ENCODE measurements around the gene PILRA. TPM values are rescaled to one million over a fixed set of nuclear protein-coding genes. Genes with fewer than 3 reads are reported as not detected.

Gene PILRA
- polyA plus RNA-seq, 1 of the 3 experiments (the other 2 are of a cell fraction): 0.89 TPM

DNA sequence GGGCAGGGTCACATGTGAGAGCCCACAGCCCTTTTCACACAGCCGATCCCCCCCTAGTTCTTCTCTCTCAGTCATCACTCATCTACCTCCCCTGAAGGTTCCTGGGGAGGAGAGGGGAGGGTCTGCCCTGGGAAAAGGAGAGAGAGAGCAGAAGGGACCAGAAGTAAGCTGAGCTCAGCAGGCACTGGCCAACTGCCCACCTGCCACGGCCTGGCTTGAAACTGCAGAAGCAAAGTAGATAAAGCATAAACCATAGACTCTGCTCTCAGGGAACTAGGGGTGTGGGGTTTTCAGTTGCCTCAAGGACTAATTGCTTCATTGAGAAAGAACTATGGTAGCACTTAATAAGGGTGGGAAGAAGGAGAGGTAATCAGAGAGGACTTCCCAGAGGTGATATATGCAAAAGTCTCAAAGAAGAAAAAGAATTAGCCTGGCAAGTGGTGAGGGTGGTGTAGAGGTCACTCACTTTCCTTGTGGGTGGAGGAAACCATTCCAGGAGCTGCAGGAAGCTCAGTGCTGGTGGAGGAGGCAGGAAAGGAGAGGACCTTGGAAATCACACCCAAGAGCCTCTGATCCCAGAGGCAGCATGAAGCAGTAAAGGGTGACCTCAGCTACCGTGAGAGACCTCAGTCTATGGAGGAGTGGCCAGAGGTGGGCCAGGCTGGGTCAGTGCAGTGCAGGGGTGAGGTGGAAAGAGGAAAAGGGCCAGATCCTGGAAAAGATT lies 17.2 kb downstream of the PILRA start:
- H3K36me3 ChIP-seq (replicated peaks in 1 of 2; ENCODE audit: control insufficient read depth in 1 of 2, insufficient read depth in 2 of 2, low read length in 1 of 2): no peaks in the 10 kb centered on the region
- H3K9me2 ChIP-seq: no peaks in the 10 kb centered on the region
- H3K4me3 ChIP-seq (ENCODE audit: low read depth in 2 of 2, low read length in 1 of 2): no peak overlapping the region
- TF ChIP-seq FOSL2 (IDR thresholded peaks at IDR 0.05; ENCODE audit: borderline replicate concordance, low read depth) (no peak), YY1 (IDR thresholded peaks at IDR 0.05; ENCODE audit: low read depth) (no peak), TCF12 (IDR thresholded peaks at IDR 0.05) (no peak), TEAD4 (IDR thresholded peaks at IDR 0.05; ENCODE audit: borderline replicate concordance, insufficient read depth) (no peak)
- TF ChIP-seq, protein P1, sequence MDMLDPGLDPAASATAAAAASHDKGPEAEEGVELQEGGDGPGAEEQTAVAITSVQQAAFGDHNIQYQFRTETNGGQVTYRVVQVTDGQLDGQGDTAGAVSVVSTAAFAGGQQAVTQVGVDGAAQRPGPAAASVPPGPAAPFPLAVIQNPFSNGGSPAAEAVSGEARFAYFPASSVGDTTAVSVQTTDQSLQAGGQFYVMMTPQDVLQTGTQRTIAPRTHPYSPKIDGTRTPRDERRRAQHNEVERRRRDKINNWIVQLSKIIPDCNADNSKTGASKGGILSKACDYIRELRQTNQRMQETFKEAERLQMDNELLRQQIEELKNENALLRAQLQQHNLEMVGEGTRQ (IDR thresholded peaks at IDR 0.05; ENCODE audit: borderline replicate concordance, low read depth, low read length): no peak
- H3K9ac ChIP-seq: no peak overlapping the region
- H3K9me3 ChIP-seq: no peaks in the 10 kb centered on the region
- no peaks in the 10 kb centered on the region for H4K20me1 ChIP-seq (ENCODE audit: insufficient read depth)
- no peak overlapping the region for H3K4me2 ChIP-seq
- ChIA-PET POLR2A (no interaction called here), CTCF (interaction anchor here (0.9 to 6.0 kb wide), 2 partner anchors 17 to 260 kb away, joined by 3 to 39 read pairs; no protein-coding TSS in a partner anchor)
- no peaks in the 10 kb centered on the region; the same call in 1 of the 2 replicates for H3K27me3 ChIP-seq (ENCODE audit: insufficient read depth)
- no peak for DNase-seq
- H2AFZ ChIP-seq (ENCODE audit: low read depth): no peak overlapping the region
- WGBS (ENCODE audit: low lambda C conversion rate): 68% methylated on average over 3 of the region's 3 CpGs
- H3K4me1 ChIP-seq (ENCODE audit: control insufficient read depth in 1 of 2, insufficient read depth in 2 of 2, low read depth in 1 of 2, low read length in 1 of 2): peaks cover 0 to 3% of the 10 kb centered on the region in 2 experiments; a peak in 1 of 4 replicates
- H3K79me2 ChIP-seq (ENCODE audit: insufficient read depth): no peaks in the 10 kb centered on the region
- no peaks in the 10 kb centered on the region for H3F3A ChIP-seq (replicated peaks; ENCODE audit: insufficient read depth)
- H3K27ac ChIP-seq (ENCODE audit: low read depth in 2 of 2, low read length in 1 of 2): no peak overlapping the region

DNA sequence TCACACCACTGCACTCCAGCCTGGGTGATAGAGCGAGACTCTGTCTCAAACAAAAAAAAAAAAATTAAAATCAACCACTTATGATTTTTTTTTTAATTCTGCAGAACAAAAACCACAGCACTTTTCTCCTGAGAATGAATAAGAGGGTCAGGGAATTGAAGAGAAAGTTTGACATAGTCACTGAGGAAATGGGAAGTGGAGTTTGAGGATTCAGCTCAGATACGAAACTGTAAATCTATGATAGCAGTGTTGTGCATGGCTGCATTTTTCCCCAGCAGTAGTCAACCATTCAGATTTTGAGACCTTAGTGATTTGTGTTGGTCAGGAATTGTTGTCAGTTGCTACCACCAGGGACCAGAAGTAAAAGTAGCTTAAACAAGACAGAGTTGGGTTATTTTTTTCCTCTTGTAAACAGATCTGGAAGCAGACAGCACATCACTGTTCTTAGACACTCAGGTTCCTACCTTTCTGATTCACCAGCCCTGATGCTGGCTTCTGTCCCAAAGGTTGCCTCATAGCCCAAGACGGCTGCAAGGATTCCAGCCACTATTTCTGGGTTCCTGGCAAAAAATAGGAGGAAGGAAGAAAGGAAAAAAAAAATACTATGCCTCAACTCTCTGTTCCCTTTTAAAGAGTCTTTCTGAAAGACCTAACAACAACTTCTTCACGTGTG lies 20.1 kb downstream of the PILRA start:
- Histone ChIP-seq H3K4me2 (no peak overlapping the region), H3K27me3 (ENCODE audit: insufficient read depth) (no peaks in the 10 kb centered on the region; the same call in 1 of the 2 replicates), H4K20me1 (ENCODE audit: insufficient read depth) (no peaks in the 10 kb centered on the region), H3K9me2 (no peaks in the 10 kb centered on the region), H3K36me3 (replicated peaks in 1 of 2; ENCODE audit: control insufficient read depth in 1 of 2, insufficient read depth in 2 of 2, low read length in 1 of 2) (no peaks in the 10 kb centered on the region), H3F3A (replicated peaks; ENCODE audit: insufficient read depth) (no peaks in the 10 kb centered on the region), H3K4me3 (ENCODE audit: low read depth in 2 of 2, low read length in 1 of 2) (no peak overlapping the region), H2AFZ (ENCODE audit: low read depth) (no peak overlapping the region), H3K9ac (no peak overlapping the region), H3K79me2 (ENCODE audit: insufficient read depth) (no peaks in the 10 kb centered on the region), H3K27ac (ENCODE audit: low read depth in 2 of 2, low read length in 1 of 2) (no peak overlapping the region), H3K4me1 (ENCODE audit: control insufficient read depth in 1 of 2, insufficient read depth in 2 of 2, low read depth in 1 of 2, low read length in 1 of 2) (peaks cover 0 to 3% of the 10 kb centered on the region in 2 experiments; a peak in 1 of 4 replicates), H3K9me3 (no peaks in the 10 kb centered on the region)
- ChIA-PET CTCF (interaction anchor here (0.6 to 3.1 kb wide), 6 partner anchors 9 to 203 kb away, joined by 3 to 24 read pairs (median 4); partner anchors contain the start of gene ZCWPW1), POLR2A (interaction anchor here (1.0 kb wide), 1 partner anchor 24 kb away, joined by 3 read pairs; no protein-coding TSS in a partner anchor)
- TF ChIP-seq RCOR1 (IDR thresholded peaks at IDR 0.05; ENCODE audit: low read length): no peak
- no peak for TF ChIP-seq MXI1 (IDR thresholded peaks at IDR 0.05; ENCODE audit: low read depth, low read length)
- TF ChIP-seq JUND (IDR thresholded peaks at IDR 0.05): no peak
- TF ChIP-seq GABPA (IDR thresholded peaks at IDR 0.05; ENCODE audit: low read depth): no peak
- no peak for TF ChIP-seq RXRA (IDR thresholded peaks at IDR 0.05; ENCODE audit: borderline replicate concordance, low read depth)
- no peak for TF ChIP-seq GATA2 (CRISPR knock-in tag; IDR thresholded peaks at IDR 0.05)
- TF ChIP-seq RFX5 (IDR thresholded peaks at IDR 0.05; ENCODE audit: low read length): no peak
- no peak for TF ChIP-seq MEF2A (IDR thresholded peaks at IDR 0.05; ENCODE audit: borderline replicate concordance, low read depth)
- no peak for TF ChIP-seq TCF12 (IDR thresholded peaks at IDR 0.05)
- 60% methylated on average over 4 of the region's 4 CpGs for WGBS (ENCODE audit: low lambda C conversion rate)
- DNase-seq: no peak

Data from SK-N-SH (cell line).